NT2/D1 (cell line): ENCODE results near the gene SNTG2.

Source experiments
- DNase-seq: peaks from one replicate; pipeline ENCODE4 v3.0.0-alpha.2; 2011; ENCODE audit warnings: low read depth, low spot score
- H3K27me3 ChIP-seq: 2 replicates; pipeline ENCODE4 v1.6.0; 2011; ENCODE audit warnings: mild to moderate bottlenecking; ENCODE audit not compliant: insufficient read length, insufficient read depth
- H3K36me3 ChIP-seq: 2 replicates; pipeline ENCODE4 v1.6.1; 2011; ENCODE audit warnings: mild to moderate bottlenecking, low read length, mixed read lengths; ENCODE audit not compliant: insufficient read depth, insufficient read length
- H3K4me1 ChIP-seq: 2 replicates; pipeline ENCODE4 v1.5.1; 2011; ENCODE audit not compliant: insufficient read depth, insufficient read length
- H3K4me3 ChIP-seq: 2 replicates; pipeline ENCODE4 v1.5.1; 2011; ENCODE audit warnings: low read depth; ENCODE audit not compliant: insufficient read length
- H3K9ac ChIP-seq: 2 replicates; pipeline ENCODE4 v1.6.0; 2011; ENCODE audit warnings: low read depth; ENCODE audit not compliant: insufficient read length
- H3K9me3 ChIP-seq: 2 replicates; pipeline ENCODE4 v1.5.1; 2011; ENCODE audit warnings: mild to moderate bottlenecking, low read length; ENCODE audit not compliant: insufficient read depth
- SUZ12 ChIP-seq: IDR thresholded peaks from 2 replicates; pipeline ENCODE4 v1.6.1; 2011; ENCODE audit not compliant: insufficient read length, insufficient read depth; ENCODE audit errors: extremely low read depth
- YY1 ChIP-seq: IDR thresholded peaks from 2 replicates; pipeline ENCODE4 v1.6.1; 2011; ENCODE audit not compliant: insufficient read length, insufficient read depth
- ZNF274 ChIP-seq: IDR thresholded peaks from 2 replicates; pipeline ENCODE4 v1.6.1; 2011; ENCODE audit warnings: mild to moderate bottlenecking, low read depth, low read length

Gene SNTG2

DNA sequence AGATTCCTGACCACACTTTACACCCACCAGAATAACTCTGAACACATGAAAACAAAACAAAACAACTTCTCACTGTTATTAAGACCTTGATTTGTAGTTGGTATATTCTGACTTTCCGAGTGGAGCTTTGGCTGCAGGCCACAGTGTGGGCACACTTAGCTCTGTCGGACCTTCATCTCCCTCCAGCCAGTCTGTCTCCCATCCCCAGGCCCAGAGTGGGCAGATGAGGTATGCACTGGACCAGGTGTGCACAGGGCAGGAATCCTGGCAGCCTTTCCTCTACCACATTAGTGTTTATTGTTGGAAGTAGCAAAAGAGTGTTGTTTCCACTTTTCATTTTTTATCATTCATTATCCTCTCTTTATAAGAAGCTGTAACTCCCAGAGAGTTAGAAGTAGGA is 243.2 kb downstream of the SNTG2 start:
- no peak for DNase-seq
- no peaks in the 10 kb centered on the region for H3K27me3 ChIP-seq
- TF ChIP-seq SUZ12 (no peak), ZNF274 (no peak), YY1 (no peak)

DNA sequence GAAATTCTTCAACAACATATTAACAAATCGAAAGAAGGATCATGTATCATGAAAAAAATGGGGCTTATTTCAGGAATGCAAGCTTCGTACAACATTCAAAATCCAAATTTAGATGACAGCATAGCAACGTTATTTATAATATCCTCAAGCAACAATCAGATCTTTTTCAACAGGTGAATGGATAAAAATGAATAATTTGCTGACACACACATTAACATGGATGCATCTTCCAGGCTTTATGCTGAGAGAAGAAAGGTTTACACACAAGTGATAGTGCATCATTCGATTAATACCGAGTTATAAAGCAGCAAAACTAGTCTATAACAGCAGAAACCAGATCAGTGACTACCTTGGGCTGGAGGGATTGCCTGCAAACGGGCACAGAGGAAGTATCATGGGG is 253.1 kb downstream of the SNTG2 start:
- H3K4me1 ChIP-seq: no peaks in the 10 kb centered on the region
- no peak for DNase-seq
- no peaks in the 10 kb centered on the region for H3K9me3 ChIP-seq
- H3K27me3 ChIP-seq: no peaks in the 10 kb centered on the region
- H3K36me3 ChIP-seq: no peaks in the 10 kb centered on the region
- no peak overlapping the region for H3K9ac ChIP-seq
- no peak for TF ChIP-seq YY1
- no peak for TF ChIP-seq SUZ12
- TF ChIP-seq ZNF274: no peak
- no peak overlapping the region for H3K4me3 ChIP-seq

More for the DNA sequence above, 243.2 kb downstream of the SNTG2 start:
- H3K9ac ChIP-seq: no peak overlapping the region
- no peaks in the 10 kb centered on the region for H3K4me1 ChIP-seq
- H3K4me3 ChIP-seq: no peak overlapping the region
- H3K9me3 ChIP-seq: peaks cover 7% of the 10 kb centered on the region; the same call in 1 of the 2 replicates
- no peaks in the 10 kb centered on the region for H3K36me3 ChIP-seq

DNA sequence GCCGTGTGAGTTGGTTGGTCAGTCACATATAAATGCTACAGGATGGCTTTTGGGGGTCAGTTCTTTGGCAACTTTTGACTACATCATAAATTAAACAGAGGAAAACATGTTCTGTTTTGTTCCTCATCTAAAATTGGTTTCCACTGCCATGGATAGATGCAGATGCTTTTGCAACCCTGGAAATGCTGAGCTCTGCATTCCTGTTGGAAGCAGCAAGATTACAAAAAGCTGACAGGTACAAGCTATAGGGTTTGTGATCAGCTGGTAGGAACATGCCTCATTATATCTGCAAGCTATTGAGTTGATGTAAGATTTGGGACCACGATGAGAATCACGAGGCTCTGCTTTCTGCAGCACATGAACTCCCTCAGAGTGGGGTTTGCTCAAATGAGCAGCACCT is 255.2 kb downstream of the SNTG2 start:
- no peaks in the 10 kb centered on the region for H3K36me3 ChIP-seq
- H3K4me1 ChIP-seq: no peaks in the 10 kb centered on the region
- no peak for DNase-seq
- H3K27me3 ChIP-seq: no peaks in the 10 kb centered on the region
- no peak for TF ChIP-seq YY1
- no peak for TF ChIP-seq SUZ12
- TF ChIP-seq ZNF274: no peak
- H3K9me3 ChIP-seq: no peaks in the 10 kb centered on the region
- no peak overlapping the region for H3K4me3 ChIP-seq
- H3K9ac ChIP-seq: no peak overlapping the region

DNA sequence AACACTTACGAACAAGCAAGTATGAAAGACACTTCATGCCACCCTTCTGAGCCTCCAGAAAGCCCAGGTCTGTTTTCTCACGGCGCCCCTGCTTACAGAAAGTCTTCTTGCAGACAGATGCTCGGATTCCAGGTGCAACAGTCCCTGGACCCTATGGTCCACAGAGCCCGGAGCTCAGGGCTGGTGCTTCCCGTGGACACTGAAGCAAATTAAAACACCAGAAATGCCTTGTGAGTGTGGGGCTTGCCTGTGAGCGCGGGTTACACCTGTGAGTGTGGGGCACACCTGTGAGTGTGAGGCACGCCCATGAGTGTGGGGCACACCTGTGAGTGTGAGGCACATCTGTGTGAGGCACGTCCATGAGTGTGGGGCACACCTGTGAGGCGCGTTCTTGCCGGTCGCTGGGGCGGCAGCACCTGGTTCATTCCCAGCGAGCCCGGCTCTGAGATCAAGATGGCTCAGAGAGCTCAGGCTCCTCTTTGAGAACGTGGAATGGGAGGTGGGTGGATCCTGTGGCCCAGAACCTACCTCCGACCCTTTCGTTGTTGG is 257.4 kb downstream of the SNTG2 start:
- no peak for DNase-seq
- Histone ChIP-seq H3K4me3 (no peak overlapping the region), H3K9ac (no peak overlapping the region), H3K27me3 (no peaks in the 10 kb centered on the region), H3K9me3 (no peaks in the 10 kb centered on the region), H3K4me1 (no peaks in the 10 kb centered on the region), H3K36me3 (no peaks in the 10 kb centered on the region)
- TF ChIP-seq ZNF274 (no peak), YY1 (no peak), SUZ12 (no peak)

DNA sequence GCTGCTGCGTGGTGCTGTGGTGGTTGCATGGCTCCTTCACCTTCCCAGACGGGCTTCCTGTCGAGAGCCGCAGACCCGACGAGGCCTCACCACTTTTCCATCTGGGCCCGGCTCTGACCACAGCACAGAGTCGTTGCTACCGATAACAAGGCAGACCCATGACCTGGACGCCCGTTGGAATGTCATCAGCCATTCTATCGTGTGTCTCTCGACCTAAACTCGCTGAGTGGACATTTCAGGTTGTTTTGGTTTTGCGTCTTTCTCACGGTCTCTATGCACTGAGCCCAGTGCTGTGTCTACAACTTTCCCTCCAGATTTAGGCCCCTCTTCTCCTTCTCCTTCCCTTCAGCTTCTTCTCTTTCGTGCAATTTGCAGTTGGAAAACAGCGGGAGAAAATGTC is 257.9 kb downstream of the SNTG2 start:
- DNase-seq: no peak
- no peak for TF ChIP-seq YY1
- Histone ChIP-seq H3K27me3 (no peaks in the 10 kb centered on the region), H3K4me1 (no peaks in the 10 kb centered on the region), H3K4me3 (no peak overlapping the region), H3K36me3 (no peaks in the 10 kb centered on the region), H3K9me3 (0 out of 2 replicates have a peak, but pooled peaks cover 2% of the 10 kb centered on the region), H3K9ac (no peak overlapping the region)

DNA sequence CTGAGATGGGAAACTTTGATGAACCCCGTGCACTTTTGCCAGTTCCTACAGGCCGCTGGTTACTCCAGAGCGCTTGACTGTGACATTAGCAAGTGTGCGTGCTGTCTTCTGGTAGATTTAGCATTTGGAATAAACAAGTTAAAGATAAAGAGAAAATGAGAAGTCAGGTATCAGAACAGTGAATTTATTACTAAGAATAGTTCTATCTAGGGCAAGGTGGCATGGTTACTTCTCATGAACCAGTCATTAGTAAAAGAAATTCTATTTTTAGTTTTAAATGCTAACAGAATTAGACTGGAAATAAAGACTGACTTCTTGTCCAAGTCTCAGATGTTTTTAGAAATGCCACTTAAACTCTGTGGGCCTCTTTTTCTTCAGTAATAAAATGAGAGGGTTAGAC is 258.6 kb downstream of the SNTG2 start:
- no peaks in the 10 kb centered on the region for H3K4me1 ChIP-seq
- H3K36me3 ChIP-seq: no peaks in the 10 kb centered on the region
- H3K4me3 ChIP-seq: no peak overlapping the region
- TF ChIP-seq YY1: no peak
- no peak for TF ChIP-seq ZNF274
- no peak for TF ChIP-seq SUZ12
- no peaks in the 10 kb centered on the region for H3K27me3 ChIP-seq
- H3K9me3 ChIP-seq: peaks cover 7% of the 10 kb centered on the region; the same call in 1 of the 2 replicates
- no peak overlapping the region for H3K9ac ChIP-seq
- DNase-seq: no peak

DNA sequence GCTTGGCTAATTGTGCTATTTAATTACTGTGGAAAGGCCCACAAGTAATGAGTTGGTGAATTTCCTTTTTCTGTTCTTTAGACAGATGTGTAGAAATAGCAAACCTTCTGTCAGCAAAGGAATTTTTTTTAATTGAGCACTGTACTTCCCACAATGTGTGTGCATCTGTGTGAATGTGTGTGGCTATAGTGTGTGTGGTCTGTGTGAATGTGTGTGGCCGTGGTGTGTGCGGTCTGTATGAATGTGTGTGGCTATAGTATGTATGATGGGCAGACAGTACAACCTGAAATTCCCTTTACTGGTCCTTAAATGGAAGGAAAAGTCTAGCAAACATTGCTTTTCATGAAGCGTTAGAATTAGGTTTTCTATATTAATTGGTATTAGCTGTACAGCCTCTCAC is 259.1 kb downstream of the SNTG2 start:
- DNase-seq: no peak
- Histone ChIP-seq H3K27me3 (no peaks in the 10 kb centered on the region), H3K4me1 (no peaks in the 10 kb centered on the region), H3K36me3 (no peaks in the 10 kb centered on the region), H3K9me3 (peaks cover 7% of the 10 kb centered on the region; the same call in 1 of the 2 replicates), H3K9ac (no peak overlapping the region), H3K4me3 (no peak overlapping the region)
- TF ChIP-seq ZNF274 (no peak), SUZ12 (no peak), YY1 (no peak)

DNA sequence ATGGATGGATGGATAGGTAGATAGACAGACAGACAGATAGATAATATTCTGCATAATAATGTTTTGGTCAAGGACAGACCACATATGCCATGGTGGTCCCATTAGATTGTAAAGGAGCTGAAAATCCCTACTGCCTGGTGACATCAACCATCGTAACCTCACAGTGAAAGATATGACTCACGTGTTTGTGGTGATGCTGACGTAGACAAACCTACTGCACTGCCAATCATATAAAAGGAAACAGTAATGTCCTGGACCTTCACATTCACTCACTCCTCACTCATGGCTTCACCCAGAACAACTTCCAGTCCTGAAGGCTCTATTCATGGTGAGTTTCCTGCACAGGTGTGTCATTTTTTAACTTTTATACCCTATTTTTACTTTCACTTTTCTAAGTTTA is 259.7 kb downstream of the SNTG2 start:
- no peak for TF ChIP-seq YY1
- TF ChIP-seq SUZ12: no peak
- no peak for TF ChIP-seq ZNF274
- Histone ChIP-seq H3K4me1 (no peaks in the 10 kb centered on the region), H3K27me3 (no peaks in the 10 kb centered on the region), H3K9me3 (peaks cover 7% of the 10 kb centered on the region; the same call in 1 of the 2 replicates), H3K4me3 (no peak overlapping the region), H3K36me3 (no peaks in the 10 kb centered on the region), H3K9ac (no peak overlapping the region)
- no peak for DNase-seq
